GM12891 (cell line): ENCODE data around the gene VPS37C.
"Not testable (repeated sequence)": the region's sequence is repeated elsewhere in the genome, so short reads cannot be mapped to it uniquely, and the experiment has no call there.

Experiments
- POLR2A ChIP-seq: IDR thresholded peaks from 2 replicates; pipeline ENCODE4 v1.6.1; 2011; ENCODE audit warnings: low read depth, low read length, control low read depth
- TAF1 ChIP-seq: IDR thresholded peaks from 2 replicates; pipeline ENCODE4 v1.6.1; 2011; ENCODE audit warnings: low read depth, low read length, control low read depth

- not testable (repeated sequence) for TF ChIP-seq POLR2A, TAF1
Measured at GRCh38 chr11:61098261-61098660, 63.0 kb downstream of the VPS37C start.
